Stimulated activated CD4-positive, alpha-beta T cell treated with anti-CD3 and anti-CD28 coated beads, Interleukin-15, amount 100 ng/mL, for 1 hour (primary cell): ENCODE data around the gene CYYR1.

Experiments
- DNase-seq, 2 donors: peaks; one replicate each; pipeline ENCODE4 v3.0.0-alpha.2; 2020; ENCODE audit warnings: low read depth in 1 of 2, low spot score in 1 of 2

Gene CYYR1

DNA sequence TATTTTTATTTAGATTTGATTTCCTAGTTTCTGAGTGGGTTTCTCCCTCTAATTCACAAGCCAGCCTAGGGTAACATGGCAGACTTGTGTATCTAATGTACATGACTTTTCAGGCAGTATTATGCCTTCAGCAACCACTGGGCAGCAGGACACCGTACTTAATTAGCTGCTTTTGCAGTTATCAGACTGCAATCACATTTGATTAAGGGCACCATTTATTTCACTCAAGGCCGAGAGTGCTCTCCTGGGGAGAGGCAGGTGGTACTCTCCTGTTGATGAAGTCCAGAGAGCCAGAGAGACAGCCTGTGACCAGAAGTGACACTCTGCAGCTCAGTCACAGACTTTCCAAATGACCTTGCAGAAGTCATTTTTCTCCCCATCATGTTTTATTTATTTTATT is 18.7 kb downstream of the CYYR1 start:
- no peak for DNase-seq

DNA sequence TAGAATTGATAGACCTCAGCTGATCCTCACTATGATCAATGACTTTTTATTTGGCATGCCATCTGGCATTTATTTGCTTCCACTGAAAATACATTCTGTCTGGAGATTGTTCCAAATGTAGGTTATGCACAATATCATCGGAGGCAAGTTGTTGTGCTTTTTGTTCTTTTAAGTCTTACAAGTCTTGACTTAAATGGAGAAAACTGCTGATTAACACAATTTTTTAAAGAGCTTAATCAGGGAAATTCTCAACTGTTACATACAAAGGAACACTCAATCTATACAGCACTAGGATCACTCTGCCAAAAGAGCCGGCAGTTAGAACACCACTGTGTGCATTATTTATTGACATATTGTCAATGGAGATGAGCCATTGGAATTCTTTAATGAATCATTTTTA is 19.2 kb downstream of the CYYR1 start:
- no peak for DNase-seq

DNA sequence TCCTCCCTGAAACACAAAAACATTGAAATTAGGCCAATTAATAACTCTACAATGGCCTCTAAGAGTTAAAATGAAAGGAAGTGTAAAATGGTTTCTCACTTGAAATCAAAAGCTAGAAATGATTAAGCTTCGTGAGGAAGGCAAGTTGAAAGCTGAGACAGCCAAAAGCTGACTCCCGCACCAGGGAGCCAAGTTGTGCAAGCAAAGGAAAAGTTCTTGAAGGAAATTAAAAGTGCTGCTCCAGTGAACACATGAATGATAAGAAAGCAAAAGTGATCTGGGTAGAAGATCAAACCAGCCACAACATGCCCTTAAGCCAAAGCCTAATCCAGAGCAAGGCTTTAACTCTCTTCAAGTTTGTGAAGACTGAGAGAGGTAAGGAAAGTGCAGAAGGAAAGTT is 22.8 kb downstream of the CYYR1 start:
- DNase-seq: no peak

DNA sequence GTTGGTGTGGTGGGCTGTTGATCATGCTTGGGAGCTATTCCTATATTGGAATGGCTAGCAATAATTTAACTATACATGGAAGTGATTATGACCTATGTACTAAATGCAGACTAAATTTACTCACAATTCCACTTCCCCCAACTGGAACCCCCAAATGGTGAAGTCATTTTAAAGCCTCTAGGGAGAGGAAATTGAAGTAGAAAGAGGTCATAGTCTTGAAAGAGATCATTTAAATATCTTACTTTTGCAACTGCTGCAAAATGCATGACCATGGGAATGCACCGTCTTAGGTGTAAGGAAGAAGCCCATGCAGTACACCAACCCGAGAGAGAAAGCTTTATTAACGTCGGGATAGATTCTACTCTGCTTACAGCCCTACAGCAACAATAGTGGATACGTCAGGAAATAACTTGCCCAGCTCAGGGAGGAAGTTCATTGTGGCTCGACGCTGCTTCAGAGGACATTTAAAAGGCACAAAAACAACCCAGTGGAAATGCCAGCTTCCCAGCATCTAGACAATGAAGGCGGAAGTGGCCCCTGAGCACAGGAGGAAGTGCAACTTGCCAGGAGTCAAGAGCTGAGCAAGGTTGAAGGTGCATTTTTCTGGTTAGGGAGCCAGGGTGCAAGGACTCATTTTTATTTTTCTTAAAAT is 26.5 kb downstream of the CYYR1 start:
- DNase-seq: no peak

DNA sequence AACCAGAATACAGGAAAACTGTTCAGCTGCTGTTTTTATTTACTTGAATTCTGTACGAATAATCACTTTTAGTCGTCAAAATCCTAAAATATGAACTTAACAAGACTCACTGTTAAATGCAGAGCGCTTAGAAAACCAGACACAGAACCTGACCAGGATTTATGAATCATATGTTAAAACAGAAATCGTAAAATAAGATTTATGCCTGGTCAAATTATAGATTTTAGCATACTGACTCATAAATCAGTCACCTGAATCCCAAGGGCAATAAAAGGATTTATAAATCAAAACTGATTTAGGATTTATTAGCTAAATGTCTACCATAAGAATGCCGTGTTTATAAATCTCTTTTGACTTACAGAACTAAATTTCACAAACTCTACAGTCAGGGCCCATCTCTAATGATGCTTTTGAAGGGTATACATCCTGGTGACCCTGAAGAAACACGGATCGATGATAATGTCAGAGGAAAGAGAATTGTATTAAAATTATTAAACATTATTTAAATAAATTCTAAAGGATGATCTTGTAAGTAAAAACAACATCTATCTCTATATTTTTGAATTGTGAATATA is 28.8 kb downstream of the CYYR1 start:
- no peak for DNase-seq

DNA sequence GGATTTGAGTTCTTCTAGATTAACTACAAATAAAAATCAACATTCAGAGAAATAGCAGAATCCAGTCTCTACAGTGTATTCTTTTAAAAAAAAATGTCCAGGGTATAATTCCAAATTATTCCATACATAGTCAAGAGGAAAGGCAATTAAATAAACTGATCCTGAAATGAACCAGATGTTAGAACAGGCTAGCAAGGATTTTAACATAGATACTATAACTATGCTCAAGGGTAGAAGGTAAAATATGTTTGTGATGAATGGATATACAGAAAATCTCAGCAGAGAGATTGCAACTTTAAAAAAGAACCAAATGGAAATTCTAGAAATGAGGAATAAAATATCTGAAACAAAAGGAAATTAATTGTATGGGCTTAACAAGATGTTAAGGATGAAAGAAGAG is 32.4 kb downstream of the CYYR1 start:
- DNase-seq: no peak

DNA sequence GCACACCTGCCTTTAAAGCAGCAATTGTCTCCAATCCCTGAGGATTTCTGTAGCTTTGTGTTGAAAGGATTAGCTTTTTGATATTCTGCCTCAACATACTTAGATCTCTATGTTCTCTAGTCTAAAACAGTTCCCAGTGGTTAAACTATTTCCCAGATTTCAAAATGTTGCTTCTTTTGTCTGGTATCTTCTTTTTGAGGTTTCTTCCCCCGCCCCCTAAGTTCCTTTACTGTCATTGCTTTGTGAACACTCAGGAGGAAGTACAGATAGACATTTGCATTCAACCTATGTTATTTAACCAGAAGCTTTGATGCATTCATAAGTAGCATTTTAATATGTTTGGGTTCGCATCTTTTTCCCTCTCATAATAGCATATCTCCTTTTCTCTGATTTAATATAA is 33.5 kb downstream of the CYYR1 start:
- DNase-seq: no peak

DNA sequence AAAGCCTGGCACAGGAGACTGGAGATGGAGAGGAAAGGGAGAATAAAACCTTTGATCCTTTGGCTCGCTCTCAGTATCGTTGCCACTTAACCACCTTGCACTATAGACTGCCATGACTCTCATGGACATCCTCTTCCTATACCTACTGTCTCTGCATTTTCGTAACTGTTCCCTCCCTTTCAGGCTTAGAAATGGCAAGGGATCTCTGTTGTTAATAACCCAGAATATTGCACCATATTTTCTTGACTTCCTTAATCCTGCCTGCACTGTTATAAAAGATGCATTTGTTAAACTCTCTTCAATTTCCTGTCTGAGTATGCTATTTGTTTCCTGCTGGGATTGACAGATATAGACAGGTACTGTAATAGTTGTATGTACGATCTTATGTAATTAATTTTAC is 38.6 kb downstream of the CYYR1 start:
- no peak for DNase-seq

DNA sequence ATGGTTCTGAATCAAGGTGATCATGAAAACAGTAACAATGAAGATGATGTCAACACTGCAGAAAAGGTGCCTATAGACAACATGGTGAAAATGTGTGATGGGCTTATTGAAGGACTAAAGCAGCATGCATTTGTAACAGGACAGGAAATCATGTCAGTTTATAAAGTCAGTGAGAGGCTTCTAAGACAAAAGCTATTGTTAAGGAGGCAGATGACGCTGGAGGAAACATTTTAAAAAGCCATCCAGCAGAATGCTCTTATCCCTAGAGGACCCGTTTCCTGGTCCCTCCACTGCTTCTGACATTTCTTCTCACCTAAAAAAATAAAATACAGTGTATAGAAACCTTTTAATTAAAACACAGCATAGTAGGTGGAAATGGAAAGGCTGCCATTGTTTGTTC is 40.9 kb downstream of the CYYR1 start:
- DNase-seq: no peak

DNA sequence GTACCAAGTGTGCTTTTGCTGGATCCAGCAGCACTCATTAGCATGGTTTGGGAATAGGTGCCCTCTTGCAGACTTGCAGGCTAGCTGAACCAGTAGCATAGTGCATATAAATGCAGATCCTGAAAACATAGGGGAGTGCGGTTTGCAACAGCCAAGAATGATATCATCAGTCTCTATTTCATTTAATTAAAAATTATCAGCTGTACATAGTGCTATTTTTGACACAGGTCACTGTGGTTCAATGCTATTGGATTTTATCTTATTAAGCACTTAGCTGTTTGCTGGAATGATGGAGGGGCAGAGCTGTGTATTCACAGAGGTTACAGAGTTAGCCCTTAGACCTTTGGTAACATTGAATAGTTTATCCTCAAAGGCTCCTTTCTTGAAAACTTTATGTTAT is 43.6 kb downstream of the CYYR1 start:
- DNase-seq: no peak

DNA sequence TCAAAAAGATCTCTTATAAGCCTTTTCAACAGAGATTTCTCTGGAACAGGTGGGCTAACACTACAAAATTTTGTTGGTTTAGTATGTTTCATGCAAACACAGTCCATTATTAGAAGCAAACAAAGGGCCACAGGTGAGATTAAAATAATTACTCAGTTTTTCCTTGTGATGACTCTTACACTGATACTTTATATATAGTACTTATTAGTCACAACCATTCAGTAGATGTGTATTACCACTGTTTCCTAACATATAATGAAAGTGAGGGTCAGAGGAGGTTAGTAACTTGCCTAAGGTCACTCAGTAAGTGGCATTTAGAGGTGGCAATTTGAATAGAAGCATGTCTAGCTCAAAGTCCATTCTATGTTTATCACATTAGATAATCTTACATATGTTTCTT is 44.2 kb downstream of the CYYR1 start:
- DNase-seq: no peak

DNA sequence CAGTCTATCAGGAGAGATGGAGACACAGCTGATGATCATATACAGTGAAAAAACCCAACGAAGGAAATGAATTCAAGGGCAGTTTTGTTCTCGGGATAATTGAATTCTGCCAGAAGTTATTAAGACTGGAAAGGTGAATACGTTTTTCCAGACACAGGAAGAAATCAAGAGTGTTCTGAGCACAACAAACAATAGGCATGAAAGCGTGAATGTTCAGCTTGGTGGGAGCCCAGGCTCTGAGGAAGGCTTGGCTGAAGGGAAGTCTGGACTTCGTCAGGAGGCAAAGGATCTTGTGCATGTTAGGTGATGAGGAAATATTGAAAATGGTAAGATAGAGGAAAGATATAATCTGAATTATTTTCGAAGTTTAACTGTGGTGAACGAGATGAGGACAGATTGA is 50.4 kb downstream of the CYYR1 start:
- DNase-seq: no peak

DNA sequence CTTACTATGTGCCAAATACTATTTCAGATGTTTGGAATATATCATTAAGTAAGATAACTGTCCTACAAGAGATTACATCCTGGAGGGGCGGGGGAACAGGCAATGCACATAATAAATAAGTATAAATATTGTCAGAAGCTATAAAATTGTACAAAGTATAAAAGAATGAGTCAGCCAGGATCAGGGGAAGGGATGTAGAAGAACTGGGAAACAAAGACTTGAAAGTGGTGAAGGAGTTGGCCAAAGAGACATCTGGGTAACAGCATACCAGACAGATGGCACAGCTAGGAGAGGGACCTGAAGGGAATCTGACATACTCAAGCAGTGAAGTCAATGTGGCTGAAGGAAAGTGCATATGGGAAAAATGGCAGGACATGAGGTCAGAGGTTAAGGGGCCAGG is 53.9 kb downstream of the CYYR1 start:
- no peak for DNase-seq

DNA sequence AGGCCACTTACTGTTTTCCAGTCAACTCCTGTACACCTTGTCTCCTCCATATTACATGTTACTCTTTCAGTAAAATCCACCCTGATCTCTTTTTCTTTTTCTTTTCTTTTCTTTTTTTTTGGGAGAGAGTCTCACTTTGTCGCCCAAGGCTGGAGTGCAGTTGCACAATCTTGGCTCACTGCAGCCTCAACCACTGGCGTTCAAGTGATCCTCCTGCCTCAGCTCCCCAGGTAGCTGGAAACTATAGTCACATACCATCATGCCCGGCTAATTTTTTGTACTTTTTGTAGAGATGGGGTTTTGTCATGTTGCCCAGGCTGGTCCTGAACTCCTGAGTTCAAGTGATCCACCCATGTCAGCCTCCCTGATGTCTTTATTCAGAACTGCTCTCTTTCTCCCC is 57.8 kb downstream of the CYYR1 start:
- DNase-seq: no peak

DNA sequence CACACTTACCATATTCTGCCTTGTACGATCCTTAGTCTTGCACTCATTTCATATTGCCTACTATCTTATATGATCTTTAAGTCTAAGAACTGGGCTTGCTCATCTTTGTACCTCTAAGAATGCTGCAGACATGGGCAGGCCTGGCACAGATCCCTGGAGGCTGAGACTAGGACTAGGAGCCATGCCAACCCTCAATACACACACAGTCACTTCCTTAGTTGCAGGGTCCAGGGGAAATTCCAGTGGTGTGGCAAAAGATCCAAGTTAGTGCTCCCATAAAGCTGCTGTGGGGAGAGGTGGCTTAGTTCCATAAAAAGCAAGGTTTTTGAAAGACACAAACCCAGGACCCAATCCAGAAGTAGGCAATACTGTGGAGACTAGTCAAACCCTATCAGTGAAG is 59.9 kb downstream of the CYYR1 start:
- DNase-seq: no peak

DNA sequence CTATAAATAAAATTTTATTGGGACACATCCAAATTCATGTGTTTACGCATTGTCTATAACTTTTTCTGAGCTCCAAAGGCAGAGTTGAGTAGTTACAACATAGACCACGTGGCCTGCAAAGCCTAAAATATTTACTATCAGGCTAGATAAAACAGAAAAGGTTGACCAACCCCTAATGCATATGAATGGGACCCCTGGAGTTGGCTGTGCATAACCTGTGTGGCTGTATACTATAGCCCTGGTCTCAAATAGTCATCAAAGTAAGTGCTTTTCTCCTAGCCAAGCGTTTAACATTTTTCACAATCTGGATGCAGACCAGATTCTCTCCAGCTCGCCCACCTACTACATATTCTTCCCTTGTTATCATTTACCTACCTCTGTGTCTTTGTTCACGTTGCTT is 60.4 kb downstream of the CYYR1 start:
- DNase-seq: no peak

DNA sequence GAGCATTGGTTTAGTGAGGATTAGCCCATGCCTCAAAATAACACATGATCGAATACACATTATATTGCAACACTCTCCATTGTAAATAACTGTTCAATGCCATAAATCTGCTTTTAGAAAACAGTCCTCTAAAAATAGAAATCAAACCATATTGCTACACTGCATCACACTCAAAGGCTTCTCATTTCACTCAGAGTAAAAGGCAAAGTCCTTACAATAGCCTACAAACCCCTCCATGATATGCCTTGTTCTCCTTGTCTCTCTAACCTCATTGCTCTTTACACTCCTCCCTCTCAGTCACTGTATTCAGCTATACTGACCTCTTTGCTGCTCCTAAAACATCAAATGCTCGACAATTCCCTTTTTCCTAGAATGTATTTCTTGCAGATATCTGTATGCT is 64.2 kb downstream of the CYYR1 start:
- no peak for DNase-seq

DNA sequence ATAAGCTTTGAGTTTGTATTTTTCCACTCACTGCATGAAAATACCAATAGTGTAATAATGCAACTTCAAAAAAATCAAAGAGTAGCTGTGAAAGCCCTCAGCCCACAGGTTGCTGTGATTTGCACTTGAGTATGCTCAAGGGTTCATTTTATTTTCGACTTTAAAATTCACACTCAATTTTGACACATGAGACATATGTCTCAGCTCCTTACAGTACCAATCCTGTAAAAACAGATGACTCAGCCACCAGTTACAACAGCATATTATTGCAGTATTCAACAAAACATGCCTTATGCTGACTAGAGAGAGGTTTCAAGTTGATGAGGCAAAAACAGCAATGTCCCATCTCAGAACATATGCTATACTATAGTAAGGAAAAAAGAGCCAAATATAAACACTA is 66.1 kb downstream of the CYYR1 start:
- no peak for DNase-seq

DNA sequence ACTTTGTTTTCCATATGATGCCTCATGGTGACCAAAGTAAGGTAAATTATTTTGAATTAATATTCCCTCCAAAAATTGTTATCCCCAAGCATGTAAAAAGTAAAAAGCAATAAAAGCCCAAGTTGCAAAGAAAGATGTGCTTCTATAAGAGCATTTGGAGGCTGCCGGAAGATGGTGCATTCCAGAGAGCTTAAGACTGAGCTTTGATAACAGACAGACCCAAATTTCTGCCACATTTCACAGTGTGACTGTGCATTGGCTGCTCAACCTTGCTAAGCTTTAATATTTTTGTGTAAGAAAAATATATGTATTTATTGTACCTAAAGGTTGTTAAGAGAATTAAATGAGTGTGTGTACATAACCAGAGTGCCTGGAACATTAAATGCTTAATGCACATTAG is 67.9 kb downstream of the CYYR1 start:
- no peak for DNase-seq

DNA sequence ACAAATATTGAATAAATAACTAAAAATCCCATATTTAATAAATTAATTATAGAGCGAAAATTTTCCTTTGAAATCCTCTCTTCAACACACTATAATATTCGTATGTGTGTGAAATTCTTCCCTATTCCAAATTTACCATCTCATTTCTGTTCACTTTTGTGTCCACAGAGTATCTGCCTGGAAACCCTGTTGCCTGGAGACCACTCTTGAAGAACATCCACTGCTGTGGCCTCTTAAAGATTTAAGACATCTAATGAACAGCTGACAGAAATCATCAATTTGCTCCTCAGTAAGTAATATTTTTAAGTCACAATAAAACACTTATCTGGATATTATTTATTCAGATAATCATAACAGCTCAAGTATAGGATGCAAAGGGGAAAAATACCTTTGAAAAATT is 69.7 kb downstream of the CYYR1 start:
- DNase-seq: no peak

DNA sequence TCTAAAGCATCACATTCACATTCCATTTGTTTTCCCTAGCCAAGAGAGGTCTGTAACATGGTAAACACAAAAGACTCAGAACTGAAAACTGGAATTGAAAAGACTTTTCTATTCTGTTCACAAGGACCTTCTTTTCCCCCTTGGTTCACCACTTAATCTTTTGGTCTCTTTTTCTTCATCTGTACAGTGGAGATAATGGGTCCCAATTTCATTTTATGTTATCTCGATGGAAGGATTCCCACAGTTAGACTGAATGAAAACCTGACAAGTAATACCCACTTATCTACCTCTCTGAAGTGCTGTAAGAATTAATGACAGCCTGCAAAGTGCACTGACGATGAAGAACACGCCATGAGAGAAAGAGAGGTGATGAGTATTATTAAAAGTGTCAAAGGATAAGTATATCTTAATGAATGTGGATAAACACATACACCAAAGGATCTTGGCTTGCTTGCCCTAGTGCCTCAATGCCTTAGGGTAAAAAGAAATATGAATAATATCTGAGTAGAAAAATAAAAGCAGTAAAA is 71.5 kb downstream of the CYYR1 start:
- no peak for DNase-seq

DNA sequence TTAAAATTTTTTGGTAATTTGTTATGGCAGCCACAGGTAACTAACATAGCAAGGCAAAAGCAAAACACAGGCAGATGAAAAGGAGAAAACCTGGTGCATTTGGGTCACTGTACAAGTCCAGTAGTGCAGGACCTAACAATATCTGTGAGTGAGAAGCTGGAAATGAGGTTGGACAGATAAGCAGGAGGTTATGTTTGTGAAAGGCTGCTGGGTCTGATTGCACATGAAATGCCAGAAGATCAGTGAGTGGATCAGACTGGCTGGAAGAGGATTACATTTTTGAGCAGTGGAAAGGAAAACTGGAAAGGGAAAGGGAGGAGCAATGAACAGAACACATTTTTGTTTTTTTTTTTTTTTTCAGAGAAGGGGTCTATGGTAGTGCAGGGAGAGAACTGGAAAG is 73.6 kb downstream of the CYYR1 start:
- no peak for DNase-seq

DNA sequence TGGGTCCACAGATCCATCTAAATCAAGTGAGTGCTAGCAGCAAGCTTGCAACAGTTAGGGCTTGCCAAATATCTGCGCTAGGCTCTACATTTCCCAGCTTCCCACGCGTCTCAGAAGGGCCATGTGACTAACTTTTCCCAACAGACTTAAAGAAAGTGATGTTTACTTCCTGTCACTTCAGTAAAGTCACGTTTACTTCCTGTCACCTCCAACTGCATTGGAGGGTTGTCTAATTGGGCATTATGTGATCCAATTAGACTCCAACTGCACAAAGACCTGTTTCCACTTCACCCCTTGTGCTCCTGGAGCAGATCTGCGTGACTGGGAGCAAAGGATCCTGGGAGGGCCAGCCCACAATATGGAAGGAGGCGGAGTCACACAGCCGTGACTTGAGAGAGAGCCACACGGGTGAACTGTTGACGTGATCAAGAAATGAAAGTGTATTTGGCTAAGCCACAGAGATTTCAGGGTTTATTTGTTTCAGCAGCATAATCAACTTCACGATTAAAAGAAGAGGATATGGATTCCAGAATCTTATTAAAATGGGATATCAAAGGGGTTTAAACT is 77.7 kb downstream of the CYYR1 start:
- DNase-seq: no peak
